NT2/D1 (cell line): Measurements from ENCODE around the gene ERMN.

Experiments used
- SUZ12 ChIP-seq: IDR thresholded peaks from 2 replicates; pipeline ENCODE4 v1.6.1; 2011; ENCODE audit not compliant: insufficient read length, insufficient read depth; ENCODE audit errors: extremely low read depth
- YY1 ChIP-seq: IDR thresholded peaks from 2 replicates; pipeline ENCODE4 v1.6.1; 2011; ENCODE audit not compliant: insufficient read length, insufficient read depth
- ZNF274 ChIP-seq: IDR thresholded peaks from 2 replicates; pipeline ENCODE4 v1.6.1; 2011; ENCODE audit warnings: mild to moderate bottlenecking, low read depth, low read length

- TF ChIP-seq SUZ12 (no peak), ZNF274 (no peak), YY1 (no peak)
Measured at GRCh38 chr2:157296490-157296889, 29.1 kb downstream of the ERMN start.
